MV-4-11 (cell line): Measurements from ENCODE around the gene PPARG.

Experiments
- DNase-seq: peaks from one replicate; lab custom pipeline; 2025; lab: John Stamatoyannopoulos, UW

PPARG gene

GRCh38 chr3:12345141-12345561 lies 56.3 kb downstream of the PPARG start:
- DNase-seq: no peak

- DNase-seq: no peak
These were observed 57.0 kb downstream of the PPARG start for GRCh38 chr3:12345584-12346494.

- DNase-seq: no peak
These were observed 58.4 kb downstream of the PPARG start for GRCh38 chr3:12347301-12347700.

GRCh38 chr3:12349895-12350811 lies 61.3 kb downstream of the PPARG start:
- DNase-seq: peak; percentile 88

- peak; percentile 74 for DNase-seq
These were observed 62.3 kb downstream of the PPARG start for GRCh38 chr3:12351145-12351544.

GRCh38 chr3:12352253-12352652 lies 63.4 kb downstream of the PPARG start:
- DNase-seq: peak; percentile 25

GRCh38 chr3:12352755-12353154 lies 63.9 kb downstream of the PPARG start:
- no peak for DNase-seq

- peak; percentile 91 for DNase-seq
These were observed 65.1 kb downstream of the PPARG start for GRCh38 chr3:12353796-12354525.

GRCh38 chr3:12356175-12356574 lies 67.3 kb downstream of the PPARG start:
- peak; percentile 55 for DNase-seq

GRCh38 chr3:12356996-12357395 lies 68.1 kb downstream of the PPARG start:
- DNase-seq: peak; percentile 78

- DNase-seq: no peak
These were observed 68.6 kb downstream of the PPARG start for GRCh38 chr3:12357456-12357855.

GRCh38 chr3:12363397-12364195 lies 74.7 kb downstream of the PPARG start:
- DNase-seq: no peak

GRCh38 chr3:12367346-12367745 lies 78.5 kb downstream of the PPARG start:
- peak; percentile 6 for DNase-seq

- no peak for DNase-seq
These were observed 80.2 kb downstream of the PPARG start for GRCh38 chr3:12369029-12369428.

- DNase-seq: no peak
These were observed 80.7 kb downstream of the PPARG start for GRCh38 chr3:12369598-12369997.

GRCh38 chr3:12370758-12371157 lies 81.9 kb downstream of the PPARG start:
- no peak for DNase-seq

GRCh38 chr3:12371525-12372140 lies 82.8 kb downstream of the PPARG start:
- DNase-seq: no peak

- peak; percentile 2 for DNase-seq
These were observed 83.9 kb downstream of the PPARG start for GRCh38 chr3:12372741-12373280.

- no peak for DNase-seq
These were observed 86.7 kb downstream of the PPARG start for GRCh38 chr3:12375572-12375971.

GRCh38 chr3:12379640-12380429 lies 91.0 kb downstream of the PPARG start:
- no peak for DNase-seq
